Inflammatory macrophage (primary cell): ENCODE data around the gene GRB7.
"Not testable (repeated sequence)": the region's sequence is repeated elsewhere in the genome, so short reads cannot be mapped to it uniquely, and the experiment has no call there.

Source experiments
- DNase-seq, 2 donors: peaks; one replicate each; pipeline ENCODE4 v3.0.0-alpha.2; 2020 to 2022
- total RNA-seq, 18 experiments: gene quantifications; one replicate each; lab custom pipeline; 2026; ENCODE audit warnings: mixed read lengths in 6 of 18, inconsistent platforms in 2 of 18; lab: John Stamatoyannopoulos, UW

GRB7 gene
- total RNA-seq, result 0 to 0.13 (median 0.03) reads per million in 18 experiments

- no peak for DNase-seq
Measured at GRCh38 chr17:39737760-39738567, at the start of gene GRB7. TSS of gene GRB7 (plus strand) at chr17:39737938. CDS start at chr17:39742302, 4,364 bp downstream.

GRCh38 chr17:39688475-39688835, 49.3 kb upstream of the GRB7 start:
- DNase-seq, result no peak

DNA sequence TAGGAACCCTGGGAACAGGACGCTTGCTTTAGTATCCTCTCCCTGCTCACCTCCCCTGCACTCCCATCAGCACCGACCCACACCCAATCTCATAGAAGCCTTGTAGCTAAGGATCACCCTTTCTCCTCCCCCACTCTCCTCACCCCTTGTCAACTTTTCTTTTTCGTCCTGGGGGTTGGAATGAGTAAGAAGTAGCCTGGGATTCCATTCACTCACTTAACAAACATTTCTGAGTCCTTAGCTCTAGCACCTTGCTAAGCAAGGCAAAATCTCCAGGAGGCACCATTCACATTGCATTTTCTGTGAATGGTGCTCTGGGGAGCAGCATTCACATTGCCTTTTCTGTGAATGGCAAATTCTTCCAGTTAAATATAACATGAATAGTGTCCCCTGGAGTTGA, 48.8 kb upstream of the GRB7 start:
- no peak for DNase-seq

GRCh38 chr17:39694593-39694992, 43.1 kb upstream of the GRB7 start:
- DNase-seq, result no peak

GRCh38 chr17:39695089-39695474, 42.7 kb upstream of the GRB7 start:
- DNase-seq, result no peak

DNA sequence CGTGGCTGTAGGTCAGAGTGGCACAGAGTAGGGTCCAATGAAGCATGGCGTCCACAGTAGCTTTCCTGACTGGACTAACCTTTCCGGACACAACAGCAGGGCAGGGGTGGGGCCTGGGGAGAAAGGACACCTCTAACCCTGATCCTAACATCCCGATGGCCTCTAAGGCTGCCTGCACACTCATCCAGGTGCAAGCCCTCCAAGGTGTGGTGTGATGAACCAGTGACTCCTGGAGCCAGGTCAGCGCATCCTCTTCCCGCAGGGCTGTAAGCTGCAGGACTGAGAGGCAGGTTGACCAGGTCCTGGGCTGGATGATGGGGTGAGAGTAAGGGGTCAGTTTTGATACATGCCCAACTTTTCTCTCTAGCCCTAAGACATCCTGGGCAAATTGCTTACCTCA, 41.0 kb upstream of the GRB7 start:
- no peak for DNase-seq

GRCh38 chr17:39697961-39698360, 39.8 kb upstream of the GRB7 start:
- DNase-seq, result no peak

DNA sequence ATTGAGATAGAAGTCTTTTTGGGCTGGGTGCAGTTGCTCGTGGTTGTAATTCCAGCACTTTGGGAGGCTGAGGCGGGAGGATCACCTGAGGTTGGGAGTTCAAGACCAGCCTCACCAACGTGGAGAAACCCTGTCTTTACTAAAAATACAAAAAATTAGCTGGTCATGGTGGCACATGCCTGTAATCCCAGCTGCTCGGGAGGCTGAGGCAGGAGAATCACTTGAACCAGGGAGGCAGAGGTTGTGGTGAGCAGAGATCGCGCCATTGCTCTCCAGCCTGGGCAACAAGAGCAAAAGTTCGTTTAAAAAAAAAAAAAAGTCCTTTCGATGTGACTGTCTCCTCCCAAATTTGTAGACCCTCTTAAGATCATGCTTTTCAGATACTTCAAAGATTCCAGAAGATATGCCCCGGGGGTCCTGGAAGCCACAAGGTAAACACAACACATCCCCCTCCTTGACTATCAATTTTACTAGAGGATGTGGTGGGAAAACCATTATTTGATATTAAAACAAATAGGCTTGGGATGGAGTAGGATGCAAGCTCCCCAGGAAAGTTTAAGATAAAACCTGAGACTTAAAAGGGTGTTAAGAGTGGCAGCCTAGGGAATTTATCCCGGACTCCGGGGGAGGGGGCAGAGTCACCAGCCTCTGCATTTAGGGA, 38.5 kb upstream of the GRB7 start:
- not testable (repeated sequence) for DNase-seq

GRCh38 chr17:39699818-39700147, 38.0 kb upstream of the GRB7 start, which contains the start of gene ERBB2:
TSS of gene ERBB2 (plus strand) at chr17:39700064. CDS start at chr17:39700239, 175 bp downstream.
- peak in 1 of 2 donors; percentile 41 for DNase-seq

DNA sequence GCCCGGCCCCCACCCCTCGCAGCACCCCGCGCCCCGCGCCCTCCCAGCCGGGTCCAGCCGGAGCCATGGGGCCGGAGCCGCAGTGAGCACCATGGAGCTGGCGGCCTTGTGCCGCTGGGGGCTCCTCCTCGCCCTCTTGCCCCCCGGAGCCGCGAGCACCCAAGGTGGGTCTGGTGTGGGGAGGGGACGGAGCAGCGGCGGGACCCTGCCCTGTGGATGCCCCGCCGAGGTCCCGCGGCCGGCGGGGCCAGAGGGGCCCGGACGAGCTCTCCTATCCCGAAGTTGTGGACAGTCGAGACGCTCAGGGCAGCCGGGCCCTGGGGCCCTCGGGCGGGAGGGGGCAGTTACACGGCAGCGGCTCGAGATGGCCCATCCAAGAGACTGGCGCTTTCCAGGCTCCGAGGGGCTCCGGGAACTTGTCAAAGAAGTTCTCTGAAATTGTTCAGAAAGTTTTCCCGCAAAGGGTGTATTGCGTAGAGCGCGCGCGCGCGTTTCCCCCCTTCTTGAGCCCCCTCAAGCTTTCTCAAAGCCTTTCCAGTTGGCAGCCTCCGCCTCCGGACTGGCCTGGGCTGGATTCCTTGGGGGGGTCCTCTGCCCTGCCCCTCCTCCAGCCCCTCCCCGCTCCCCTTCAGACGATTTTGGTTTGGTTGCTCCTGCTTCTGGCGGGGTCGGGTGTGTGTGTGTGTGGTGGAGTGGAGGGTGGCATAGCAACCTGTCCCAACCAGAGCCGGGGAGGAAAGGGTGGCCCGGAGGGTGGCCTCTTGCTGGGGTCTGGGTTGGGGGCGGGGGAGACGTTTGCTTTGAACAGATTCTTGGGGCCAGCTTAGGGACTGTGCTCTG, 37.4 kb upstream of the GRB7 start:
- DNase-seq, result no peak

DNA sequence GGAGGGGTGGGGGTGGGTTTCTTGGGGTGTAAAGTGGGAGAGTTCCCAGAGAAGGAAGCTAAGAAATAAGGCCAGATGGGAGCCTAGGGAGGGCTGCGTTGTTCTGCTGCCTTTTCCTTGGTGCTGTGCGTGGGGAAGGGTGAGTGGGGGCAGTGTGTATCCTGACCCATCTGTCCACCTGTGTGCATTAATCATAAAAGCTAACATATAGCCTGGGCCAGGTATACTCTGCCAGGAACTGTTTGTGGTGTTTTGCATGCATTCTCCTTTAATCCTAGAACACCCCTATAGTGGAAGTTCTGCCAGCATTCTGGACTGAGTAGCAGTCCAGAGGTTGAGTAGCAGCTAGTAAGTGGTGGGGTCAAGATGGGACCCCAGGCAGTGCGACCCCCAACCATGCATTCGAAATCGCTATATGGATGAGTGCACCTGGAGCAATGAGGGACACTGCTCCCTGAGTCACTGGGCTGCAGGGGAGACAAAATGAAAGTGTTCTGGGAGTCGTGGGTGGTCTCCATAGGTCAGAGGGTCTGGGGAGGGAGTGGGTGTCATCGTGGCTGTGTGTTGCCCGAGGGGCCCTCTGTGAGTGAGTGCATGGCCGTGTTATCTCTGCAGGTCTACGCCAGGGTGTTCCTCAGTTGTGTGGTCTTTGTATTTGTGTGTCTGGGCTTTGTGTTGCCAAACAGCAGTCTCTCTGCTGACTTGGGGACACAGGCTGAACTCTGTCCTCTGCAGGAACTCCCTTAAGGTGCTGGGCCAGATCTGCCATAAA, 36.5 kb upstream of the GRB7 start:
- DNase-seq, result no peak

DNA sequence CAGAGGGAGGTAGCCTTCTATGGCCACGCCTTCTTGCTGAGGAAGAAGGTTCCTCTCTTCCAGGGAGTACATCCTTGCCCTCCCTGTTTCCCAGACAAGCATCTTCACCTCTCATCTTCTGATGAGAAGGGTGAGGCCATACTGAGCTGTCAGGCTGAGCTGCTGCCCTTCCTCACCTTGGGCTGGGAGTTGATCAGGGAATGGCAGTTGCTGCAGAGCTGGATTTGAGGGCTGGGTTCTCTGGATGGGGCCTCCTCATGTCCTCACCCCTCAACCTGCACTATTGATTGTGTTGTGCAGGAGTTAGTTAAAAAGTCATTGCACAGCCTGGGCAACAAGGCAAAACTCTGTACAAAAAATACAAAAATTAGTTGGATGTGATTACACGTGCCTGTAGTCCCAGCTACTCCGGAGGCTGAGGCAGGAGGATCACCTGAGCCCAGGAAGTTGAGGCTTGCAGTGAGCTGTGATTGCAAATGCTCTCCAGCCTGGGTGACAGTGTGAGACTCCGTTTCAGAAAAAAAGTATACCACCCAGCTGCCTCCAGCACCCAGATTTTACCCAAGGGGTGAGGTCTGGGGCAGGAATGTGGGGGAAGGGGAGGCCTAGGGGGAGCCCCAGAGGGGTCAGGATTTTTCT, 35.8 kb upstream of the GRB7 start:
- DNase-seq, result no peak

DNA sequence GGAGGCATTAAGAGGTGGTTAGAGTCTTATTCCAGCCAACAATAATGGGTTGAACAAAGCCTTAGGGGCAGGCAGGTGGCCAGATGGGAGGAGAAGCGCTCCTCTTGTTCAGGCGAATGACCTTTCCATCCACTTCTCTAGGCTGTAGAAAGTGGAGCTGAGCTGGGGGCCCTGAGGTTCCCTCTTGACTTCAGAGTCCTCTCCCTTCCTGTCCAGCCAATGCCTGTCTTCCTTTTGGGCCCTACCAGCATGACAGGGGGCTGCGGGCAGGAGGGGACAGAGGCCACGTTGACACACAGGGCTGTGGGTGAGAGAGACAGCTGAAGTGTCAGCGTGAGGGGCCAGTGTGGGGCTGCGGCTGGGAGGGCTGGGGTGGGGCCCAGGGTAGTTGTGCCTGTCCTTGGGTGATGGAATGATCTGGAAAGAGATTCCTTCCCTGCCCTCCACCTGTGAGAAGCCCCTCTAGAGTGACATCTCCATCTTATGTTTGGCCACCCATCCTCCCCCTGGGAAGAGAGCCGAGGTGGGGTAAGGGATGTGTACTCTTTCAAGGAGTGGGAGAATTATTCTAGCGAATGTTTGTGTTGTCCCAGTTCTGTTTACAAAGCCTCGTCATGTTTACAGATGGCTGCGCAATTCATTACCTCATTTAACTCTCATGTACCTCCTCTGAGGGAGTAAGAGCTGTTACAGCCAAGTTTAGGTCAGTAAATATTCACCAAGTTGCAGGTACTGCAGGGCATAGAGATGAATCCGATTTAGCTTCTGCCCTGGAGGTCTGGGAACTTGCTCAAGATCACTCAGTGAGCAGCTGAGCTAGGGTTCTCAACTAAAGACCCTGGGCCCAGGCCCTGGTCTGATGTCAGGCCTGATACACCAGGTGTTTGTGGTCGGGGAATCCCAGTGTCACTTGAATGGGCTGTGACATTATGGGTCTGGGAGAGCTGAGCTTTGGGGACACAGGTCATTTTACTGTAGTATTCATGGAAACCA, 34.5 kb upstream of the GRB7 start:
- no peak for DNase-seq

DNA sequence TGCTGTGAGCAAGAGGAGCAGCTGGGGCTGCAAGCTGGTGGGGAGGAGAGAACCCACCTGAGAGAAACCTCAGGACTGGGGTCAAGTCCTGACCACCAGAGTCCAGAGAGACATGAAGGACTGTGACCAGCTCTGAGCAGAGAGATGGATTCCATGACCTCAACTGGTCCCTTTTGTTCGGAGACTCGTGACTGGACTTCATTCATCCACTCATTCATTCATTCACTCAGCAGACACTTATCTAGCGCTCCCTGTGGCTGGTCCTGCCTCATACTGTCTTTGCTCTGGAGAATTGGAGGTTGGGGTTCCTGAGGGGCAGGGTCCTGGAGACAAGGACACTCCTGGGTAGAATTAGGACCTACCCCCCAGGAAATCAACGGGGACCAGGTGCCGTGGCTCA, 33.8 kb upstream of the GRB7 start:
- DNase-seq, result no peak

DNA sequence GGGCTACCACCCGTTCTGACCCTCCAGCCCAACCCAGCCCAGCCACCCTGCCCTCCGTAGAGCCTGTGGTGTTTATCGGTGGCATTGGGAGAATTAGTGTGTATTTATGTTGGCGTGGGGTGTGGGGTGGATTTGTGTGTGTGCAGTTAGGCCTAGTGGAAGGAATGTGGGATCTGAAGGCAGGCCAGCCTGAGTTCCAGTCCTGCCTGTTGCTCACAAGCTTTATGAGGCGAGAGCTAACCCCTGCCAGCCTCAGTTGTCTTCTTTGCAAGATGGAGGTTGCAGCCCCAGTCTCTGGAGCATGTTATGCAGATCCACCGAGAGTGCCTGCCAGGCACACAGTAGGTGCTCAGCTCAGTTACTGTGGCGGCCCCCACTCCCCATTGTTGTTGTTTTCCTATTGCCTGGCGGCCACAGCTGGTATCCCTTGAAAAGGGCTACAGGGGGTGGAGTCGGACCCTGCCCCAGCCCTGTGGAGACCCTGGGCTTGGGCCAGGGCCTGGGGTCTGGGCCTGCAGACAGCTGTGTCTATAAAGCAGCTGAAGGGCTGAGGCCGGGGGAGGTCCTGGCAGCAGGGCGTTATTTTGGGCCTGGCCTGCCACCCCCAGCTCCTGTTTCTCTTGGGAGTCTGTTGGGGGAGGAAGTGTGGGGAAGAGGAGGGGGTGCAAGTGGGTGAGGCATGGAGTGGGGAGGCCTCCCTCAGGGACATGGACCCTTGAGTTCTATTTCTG, 32.8 kb upstream of the GRB7 start:
- no peak for DNase-seq

DNA sequence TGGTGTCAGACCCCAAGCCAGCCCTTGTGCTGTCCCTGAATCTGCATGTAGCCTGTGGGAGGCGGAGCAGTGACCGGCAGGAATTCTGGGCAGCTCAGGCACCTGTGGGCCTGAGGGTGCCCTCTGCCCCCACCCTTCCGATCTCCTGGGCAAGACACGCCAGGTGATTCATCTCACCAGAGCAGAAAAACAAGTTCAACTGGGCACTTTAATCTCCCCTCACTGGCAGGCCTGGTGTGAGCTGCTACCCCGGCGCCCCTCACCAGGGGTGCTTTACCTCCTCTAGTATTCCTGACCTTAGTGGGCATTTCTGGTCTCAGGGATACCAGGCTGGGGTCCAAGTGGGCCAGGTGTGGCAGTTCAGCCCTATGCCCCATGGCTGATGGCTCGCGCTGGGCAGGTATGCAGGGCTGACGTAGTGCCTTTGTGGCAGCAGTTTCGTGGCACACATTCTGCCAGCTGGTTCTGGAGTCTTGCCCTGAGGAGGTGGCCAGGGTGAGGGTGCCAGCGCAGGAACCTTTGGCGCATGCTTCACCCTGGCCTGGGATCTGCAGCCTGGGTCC, 31.9 kb upstream of the GRB7 start:
- DNase-seq, result no peak

GRCh38 chr17:39706383-39706782, 31.4 kb upstream of the GRB7 start:
- no peak for DNase-seq

GRCh38 chr17:39706921-39707337, 30.8 kb upstream of the GRB7 start:
- no peak for DNase-seq

GRCh38 chr17:39709319-39709997, 28.3 kb upstream of the GRB7 start:
- DNase-seq, result no peak
